Skeletal muscle satellite cell (primary cell): ENCODE measurements around the gene CYRIA.

ENCODE experiments used
- H3K27me3 ChIP-seq: 2 replicates; pipeline ENCODE4 v1.7.0; 2013; ENCODE audit warnings: low read length; ENCODE audit not compliant: control insufficient read depth, insufficient read depth
- H3K36me3 ChIP-seq: 2 replicates; pipeline ENCODE4 v1.7.0; 2013; ENCODE audit warnings: mild to moderate bottlenecking, control low read depth, low read length; ENCODE audit not compliant: insufficient read depth
- H3K4me1 ChIP-seq: 2 replicates; pipeline ENCODE4 v1.7.0; 2013; ENCODE audit warnings: low read length; ENCODE audit not compliant: control insufficient read depth, insufficient read depth
- H3K4me2 ChIP-seq: 2 replicates; pipeline ENCODE4 v1.7.0; 2013; ENCODE audit warnings: mild to moderate bottlenecking, low read length
- H3K4me3 ChIP-seq: 2 replicates; pipeline ENCODE4 v1.7.0; 2013; ENCODE audit warnings: low read length
- H3K9ac ChIP-seq: 2 replicates; pipeline ENCODE4 v1.7.0; 2013; ENCODE audit warnings: mild to moderate bottlenecking, low read depth, low read length, moderate library complexity
- H3K9me3 ChIP-seq: replicated peaks from 2 replicates; pipeline ENCODE4 v1.7.0; 2013; ENCODE audit warnings: mild to moderate bottlenecking, control low read depth, low read length

The CYRIA gene

DNA sequence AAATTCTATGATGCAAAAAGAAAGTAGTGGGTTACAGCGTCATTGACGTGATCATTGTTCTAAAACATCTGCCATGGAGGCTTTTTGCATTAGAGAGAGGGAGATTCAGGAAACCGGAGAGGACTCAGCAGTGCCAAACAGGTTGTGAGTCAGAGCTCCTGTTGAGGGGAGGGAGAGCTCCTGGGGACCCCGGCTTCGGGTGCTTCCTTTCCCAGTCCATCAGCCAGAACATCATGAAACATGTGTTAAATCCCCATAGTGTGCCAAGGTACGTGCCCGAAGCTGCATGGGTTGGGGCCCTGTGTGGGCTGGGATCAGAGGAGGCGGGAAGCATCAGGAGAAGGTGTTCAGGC lies 791 bp upstream of the CYRIA start:
- Histone ChIP-seq H3K4me3 (peak overlapping the region; percentile 70), H3K27me3 (peaks cover 6% of the 10 kb centered on the region), H3K4me1 (peaks cover 33% of the 10 kb centered on the region), H3K4me2 (peak overlapping the region; percentile 82), H3K36me3 (no peaks in the 10 kb centered on the region), H3K9ac (peak overlapping the region; percentile 72), H3K9me3 (no peaks in the 10 kb centered on the region)

DNA sequence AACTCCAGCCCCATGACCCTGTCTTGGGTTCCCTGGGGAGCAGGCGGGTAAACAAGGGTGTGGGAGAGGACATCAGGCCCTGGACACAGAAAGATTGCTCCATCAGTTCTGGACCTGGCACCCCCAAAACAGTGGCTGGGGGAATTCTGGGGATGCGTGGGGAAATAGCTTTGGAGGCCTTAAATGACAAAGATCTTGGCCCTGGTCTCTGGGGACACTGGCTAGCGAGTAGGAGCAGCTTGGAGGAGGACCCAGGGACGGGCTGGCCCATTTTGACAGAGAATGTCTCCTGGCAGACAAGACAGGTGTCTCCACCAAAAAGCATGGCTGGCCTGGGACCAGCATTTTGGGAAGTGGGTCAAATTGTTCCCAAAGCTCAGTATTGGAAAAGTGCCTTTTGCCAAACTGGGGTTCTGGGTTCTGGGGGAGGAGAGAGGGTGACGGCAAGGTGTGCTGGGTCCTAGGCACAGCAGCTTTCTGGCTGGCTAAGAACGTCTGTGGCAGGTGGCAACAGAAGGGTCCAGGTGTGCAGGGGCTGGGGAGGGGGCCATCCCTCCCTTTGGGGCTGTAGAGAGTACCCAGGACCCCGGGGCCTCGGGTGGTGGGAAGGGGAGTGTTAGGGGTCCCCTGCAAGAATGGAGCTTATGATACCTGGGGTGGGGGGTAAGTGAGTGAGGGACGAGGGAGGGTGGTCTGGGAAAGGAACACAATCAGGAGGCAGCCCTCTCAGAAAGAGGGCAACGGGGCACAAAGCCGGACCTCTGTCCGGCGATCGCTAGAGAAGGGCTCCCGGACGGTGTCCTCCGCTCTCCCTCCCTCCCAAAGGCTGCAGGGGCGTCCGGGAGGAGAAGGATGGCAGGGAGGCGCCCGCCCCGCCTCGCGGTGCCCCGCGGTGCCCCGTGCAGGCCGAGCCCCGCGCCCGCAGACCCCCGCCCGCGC lies 556 bp downstream of the CYRIA start:
- peak overlapping the region; percentile 96 for H3K4me2 ChIP-seq
- peaks cover 6% of the 10 kb centered on the region for H3K27me3 ChIP-seq
- no peaks in the 10 kb centered on the region for H3K36me3 ChIP-seq
- no peaks in the 10 kb centered on the region for H3K9me3 ChIP-seq
- H3K9ac ChIP-seq: peak overlapping the region; percentile 76
- peak overlapping the region; percentile 76 for H3K4me3 ChIP-seq
- peaks cover 33% of the 10 kb centered on the region for H3K4me1 ChIP-seq

DNA sequence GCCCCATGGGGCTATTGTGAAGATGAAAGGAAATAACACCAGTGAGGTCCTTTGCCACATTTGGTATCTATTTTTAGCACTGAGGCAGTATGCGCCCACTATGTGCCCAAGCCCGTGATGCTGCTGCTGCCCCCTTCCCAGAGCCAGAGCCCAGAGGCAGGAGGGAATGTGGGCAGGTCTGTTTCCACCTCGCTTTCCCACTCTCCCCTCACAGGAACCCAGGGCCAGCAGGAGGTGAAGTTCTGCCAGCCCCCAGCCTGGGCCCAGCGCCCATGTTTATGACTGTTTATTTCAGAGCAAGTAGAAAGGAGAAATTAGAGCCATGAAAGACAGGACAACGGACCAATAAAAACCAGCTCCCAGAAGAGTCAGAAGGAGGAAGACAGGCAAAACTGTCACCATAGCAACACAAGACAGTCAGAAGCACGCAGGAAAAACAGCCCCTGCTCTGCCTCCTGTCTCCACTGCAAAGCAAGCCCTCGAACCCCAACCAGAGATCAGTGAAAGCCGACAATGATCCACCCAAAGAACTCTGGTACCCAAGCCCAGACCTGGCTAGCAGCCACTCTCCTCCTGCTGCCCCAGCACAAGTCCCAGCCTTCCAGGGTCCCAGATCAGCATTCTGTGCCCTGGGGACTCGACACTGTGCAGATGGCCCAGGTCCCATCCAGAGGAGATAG lies 1.4 kb downstream of the CYRIA start:
- peak overlapping the region; percentile 76 for H3K9ac ChIP-seq
- H3K4me1 ChIP-seq: peaks cover 33% of the 10 kb centered on the region
- H3K36me3 ChIP-seq: no peaks in the 10 kb centered on the region
- H3K27me3 ChIP-seq: no peaks in the 10 kb centered on the region
- peak overlapping the region; percentile 96 for H3K4me2 ChIP-seq
- no peaks in the 10 kb centered on the region for H3K9me3 ChIP-seq
- peak overlapping the region; percentile 76 for H3K4me3 ChIP-seq

DNA sequence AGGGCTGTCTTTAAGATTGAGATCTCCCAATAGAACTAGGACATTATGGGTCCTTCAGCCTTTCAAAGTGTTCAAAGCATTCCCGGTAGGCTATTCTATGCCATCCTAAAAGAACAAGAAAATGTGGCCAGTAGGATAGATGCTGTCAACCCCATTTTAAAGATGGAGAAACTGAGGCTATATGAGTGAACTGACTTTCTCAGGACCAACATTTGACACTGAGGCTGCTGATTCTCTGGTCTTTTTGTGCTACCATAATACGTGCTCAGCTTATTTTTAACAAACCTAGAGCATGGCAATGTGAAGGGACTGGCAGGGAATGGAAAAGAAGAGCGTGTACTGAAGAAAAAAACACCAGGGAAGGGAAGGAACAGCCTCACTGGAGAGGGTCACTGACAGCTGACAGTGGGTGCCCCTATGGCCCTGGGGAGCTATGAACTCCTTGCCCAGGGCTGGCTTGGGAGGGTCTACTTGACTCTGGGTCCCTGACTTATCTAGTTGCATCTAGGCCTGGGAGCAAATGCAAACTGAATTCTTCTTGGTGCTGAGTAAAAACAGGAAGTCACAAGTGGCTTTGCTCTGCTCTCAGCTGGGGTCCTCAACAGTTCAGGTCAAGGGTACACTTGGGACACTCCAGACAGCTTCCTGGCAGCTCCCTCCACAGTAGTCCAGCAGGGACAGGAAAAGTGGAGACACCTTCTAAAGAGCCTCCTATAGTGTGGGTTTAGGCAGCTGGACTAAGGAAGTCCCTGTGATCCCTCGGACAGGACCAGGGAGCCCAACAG lies 2.3 kb downstream of the CYRIA start:
- Histone ChIP-seq H3K36me3 (no peaks in the 10 kb centered on the region), H3K9me3 (no peaks in the 10 kb centered on the region), H3K9ac (no peak overlapping the region), H3K4me1 (peaks cover 33% of the 10 kb centered on the region), H3K4me3 (no peak overlapping the region), H3K27me3 (peaks cover 8% of the 10 kb centered on the region), H3K4me2 (no peak overlapping the region)

DNA sequence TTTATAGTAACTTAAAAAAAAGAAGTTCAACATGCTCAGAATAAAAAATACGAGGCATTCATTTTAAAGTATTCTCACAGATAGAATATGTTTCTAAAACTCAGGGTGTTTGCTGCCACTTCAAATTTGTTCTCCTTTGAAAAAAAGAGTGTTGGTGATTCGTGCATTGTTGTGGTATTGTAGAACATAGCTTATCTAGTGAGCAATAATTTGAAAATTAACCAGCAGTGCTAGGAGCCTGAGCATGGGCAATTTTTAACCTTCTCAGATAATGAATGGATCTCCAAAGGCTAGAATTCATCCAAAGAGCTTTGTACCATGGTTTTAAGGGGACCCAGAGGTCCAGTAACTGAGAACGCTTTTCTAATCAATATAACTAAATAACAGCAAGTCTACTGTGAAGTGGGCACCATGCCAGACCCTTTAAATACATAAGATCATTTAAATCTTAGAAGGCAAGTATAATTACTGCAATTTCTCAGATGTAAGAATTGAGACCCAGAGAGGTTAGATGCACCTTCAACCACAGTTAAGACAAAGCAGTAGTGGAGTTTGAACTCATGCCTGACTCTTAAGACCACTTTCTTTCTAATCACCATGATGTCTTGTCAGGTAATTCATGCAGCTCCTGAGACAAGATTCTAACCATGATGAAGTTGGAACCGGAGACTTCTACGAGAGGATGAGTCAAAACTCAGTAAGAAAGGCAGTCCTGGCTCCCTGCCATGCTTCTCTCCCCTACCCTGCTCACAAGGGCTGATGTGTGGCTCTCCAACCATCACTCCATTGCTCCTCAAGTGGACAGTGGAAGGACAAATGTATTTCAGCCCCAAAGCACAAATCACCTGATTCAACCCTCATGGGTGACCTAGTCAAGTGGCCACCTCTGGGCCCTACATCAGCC lies 3.4 kb downstream of the CYRIA start:
- H3K27me3 ChIP-seq: peaks cover 8% of the 10 kb centered on the region
- H3K4me3 ChIP-seq: no peak overlapping the region
- no peak overlapping the region for H3K4me2 ChIP-seq
- no peaks in the 10 kb centered on the region for H3K9me3 ChIP-seq
- no peak overlapping the region for H3K9ac ChIP-seq
- H3K4me1 ChIP-seq: peaks cover 36% of the 10 kb centered on the region
- H3K36me3 ChIP-seq: no peaks in the 10 kb centered on the region

DNA sequence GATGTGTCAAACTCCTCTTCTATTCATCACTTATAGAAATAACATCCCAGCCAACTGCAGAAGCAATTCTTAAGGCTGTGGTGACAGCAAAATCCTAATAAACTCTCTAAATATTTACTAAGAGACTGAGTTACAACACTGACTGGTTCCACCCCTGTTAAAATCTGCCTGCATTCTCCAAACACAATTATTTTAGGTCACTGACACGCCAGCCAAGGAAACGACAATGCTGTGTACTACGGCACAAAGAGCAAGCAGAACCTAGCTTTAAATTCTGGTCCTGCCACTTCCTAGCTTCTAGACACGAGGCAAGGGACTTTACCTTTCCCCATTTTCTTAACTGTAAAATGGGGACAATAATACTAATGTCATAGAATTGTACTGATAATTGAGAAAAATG lies 4.1 kb downstream of the CYRIA start:
- Histone ChIP-seq H3K4me1 (peaks cover 40% of the 10 kb centered on the region), H3K27me3 (peaks cover 8% of the 10 kb centered on the region), H3K9me3 (no peaks in the 10 kb centered on the region), H3K4me2 (no peak overlapping the region), H3K9ac (no peak overlapping the region), H3K36me3 (no peaks in the 10 kb centered on the region), H3K4me3 (no peak overlapping the region)

DNA sequence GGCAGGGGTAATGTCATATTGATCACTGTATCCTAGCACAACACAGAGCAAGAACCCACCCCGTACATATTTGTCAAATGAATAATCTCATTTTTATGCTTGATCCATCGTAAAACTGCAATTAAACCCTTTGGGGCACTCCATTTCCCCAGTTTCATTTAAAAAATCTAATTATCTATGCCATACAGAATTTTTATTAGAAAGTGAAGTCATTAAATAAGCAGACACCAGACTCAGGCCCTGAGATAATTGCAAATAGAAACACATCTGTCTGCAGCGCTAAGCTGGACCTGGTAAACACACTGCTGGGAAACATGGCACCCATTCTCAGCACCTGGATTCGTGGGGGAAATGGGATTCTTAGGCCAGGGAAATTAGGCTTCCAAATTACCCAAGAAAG lies 5.1 kb downstream of the CYRIA start:
- Histone ChIP-seq H3K9ac (no peak overlapping the region), H3K4me3 (no peak overlapping the region), H3K9me3 (no peaks in the 10 kb centered on the region), H3K36me3 (no peaks in the 10 kb centered on the region), H3K4me1 (peaks cover 33% of the 10 kb centered on the region), H3K4me2 (no peak overlapping the region), H3K27me3 (peaks cover 8% of the 10 kb centered on the region)

DNA sequence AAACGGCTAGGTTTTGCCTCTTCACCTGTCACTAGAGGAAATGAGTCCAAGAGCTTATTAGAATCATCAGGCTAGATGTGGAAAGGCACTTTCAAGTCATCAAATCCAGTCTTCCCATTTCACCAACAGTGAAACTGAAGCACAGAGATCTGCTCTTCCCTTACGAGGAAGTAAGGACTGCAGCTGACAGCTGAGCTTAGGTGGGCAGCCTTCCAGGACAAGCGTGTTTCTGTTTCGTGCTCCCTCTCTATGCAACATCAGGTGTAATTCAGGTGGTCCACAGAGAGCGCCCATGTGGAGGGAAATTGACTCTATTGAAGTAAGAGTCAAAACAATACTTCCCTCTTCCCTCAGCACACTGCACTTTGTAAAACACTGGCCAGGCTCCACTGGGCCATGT lies 5.5 kb downstream of the CYRIA start:
- peaks cover 31% of the 10 kb centered on the region for H3K4me1 ChIP-seq
- H3K36me3 ChIP-seq: no peaks in the 10 kb centered on the region
- H3K9me3 ChIP-seq: no peaks in the 10 kb centered on the region
- H3K4me2 ChIP-seq: no peak overlapping the region
- H3K4me3 ChIP-seq: no peak overlapping the region
- peaks cover 8% of the 10 kb centered on the region for H3K27me3 ChIP-seq
- no peak overlapping the region for H3K9ac ChIP-seq

GRCh38 chr2:16658076-16658739 lies 7.4 kb downstream of the CYRIA start:
- peaks cover 20% of the 10 kb centered on the region for H3K4me1 ChIP-seq
- H3K4me2 ChIP-seq: no peak overlapping the region
- no peaks in the 10 kb centered on the region for H3K9me3 ChIP-seq
- H3K36me3 ChIP-seq: no peaks in the 10 kb centered on the region
- H3K9ac ChIP-seq: no peak overlapping the region
- H3K27me3 ChIP-seq: peaks cover 8% of the 10 kb centered on the region
- no peak overlapping the region for H3K4me3 ChIP-seq

- H3K9me3 ChIP-seq: no peaks in the 10 kb centered on the region
- peaks cover 24% of the 10 kb centered on the region for H3K4me1 ChIP-seq
- no peak overlapping the region for H3K4me2 ChIP-seq
- H3K27me3 ChIP-seq: peaks cover 8% of the 10 kb centered on the region
- no peak overlapping the region for H3K4me3 ChIP-seq
- no peak overlapping the region for H3K9ac ChIP-seq
- H3K36me3 ChIP-seq: no peaks in the 10 kb centered on the region
Observed at GRCh38 chr2:16657671-16658070, 8.0 kb downstream of the CYRIA start.
